Parathyroid adenoma (tissue), 2 donors: ENCODE results near the gene ZBTB4.

ENCODE experiments used
- H2AFZ ChIP-seq: fragments of 300-600 bp; sonication (generic); one replicate; pipeline ENCODE4 v1.7.0; 2017; ENCODE audit warnings: antibody characterized with exemption, mild to moderate bottlenecking
- H3K27ac ChIP-seq: fragments of 300-600 bp; sonication (generic); one replicate; pipeline ENCODE4 v1.7.0; 2017
- H3K27me3 ChIP-seq: fragments of 300-600 bp; sonication (generic); one replicate; pipeline ENCODE4 v1.7.0; 2017; ENCODE audit warnings: low read length; ENCODE audit not compliant: control insufficient read depth, insufficient read depth
- H3K36me3 ChIP-seq: fragments of 300-600 bp; sonication (generic); one replicate; pipeline ENCODE4 v1.7.0; 2017; ENCODE audit warnings: low read length; ENCODE audit not compliant: control insufficient read depth, insufficient read depth
- H3K4me1 ChIP-seq: fragments of 300-600 bp; sonication (generic); one replicate; pipeline ENCODE4 v1.7.0; 2017; ENCODE audit warnings: control low read depth
- H3K4me2 ChIP-seq: fragments of 300-600 bp; sonication (generic); one replicate; pipeline ENCODE4 v1.7.0; 2017; ENCODE audit warnings: low read length
- H3K4me3 ChIP-seq: fragments of 300-600 bp; sonication (generic); one replicate; pipeline ENCODE4 v1.7.0; 2017; ENCODE audit warnings: low read depth, low read length
- H3K79me2 ChIP-seq: fragments of 300-600 bp; sonication (generic); one replicate; pipeline ENCODE4 v1.7.0; 2017; ENCODE audit warnings: control low read depth
- H3K9ac ChIP-seq: fragments of 300-600 bp; sonication (generic); one replicate; pipeline ENCODE4 v1.7.0; 2017; ENCODE audit warnings: mild to moderate bottlenecking
- H3K9me3 ChIP-seq: fragments of 300-600 bp; sonication (generic); one replicate; pipeline ENCODE4 v1.7.0; 2017; ENCODE audit warnings: low read length; ENCODE audit not compliant: control insufficient read depth
- CTCF ChIP-seq: fragments of 300-600 bp; sonication (generic); IDR thresholded peaks from one replicate; pipeline ENCODE4 v1.7.0; 2017; ENCODE audit warnings: antibody characterized with exemption, mild to moderate bottlenecking
- donor health status: primary hyperparathyroidism.

The ZBTB4 gene

DNA sequence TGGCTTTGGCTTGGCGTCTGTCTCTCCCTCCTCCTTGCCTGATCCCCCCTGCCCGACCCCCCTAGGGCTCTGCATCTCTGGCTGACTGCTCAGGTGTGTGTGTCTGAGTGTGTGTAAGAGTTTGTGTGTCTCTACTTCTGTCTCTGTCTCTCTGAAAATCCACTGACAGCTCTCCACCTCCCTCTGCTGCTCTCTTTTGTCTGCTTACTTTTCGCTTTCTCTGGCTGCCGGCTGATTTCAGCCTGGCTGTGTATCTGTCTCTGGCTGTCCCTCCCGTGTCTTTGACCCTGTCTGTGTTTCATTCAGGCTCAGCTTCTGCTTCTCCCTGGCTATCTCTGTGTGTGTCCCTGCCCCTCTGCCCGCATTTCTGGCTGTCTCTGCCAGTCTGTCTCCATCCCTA is 63.1 kb downstream of the ZBTB4 start:
- no peak overlapping the region for H2AFZ ChIP-seq
- H3K4me2 ChIP-seq, result no peak overlapping the region
- H3K4me1 ChIP-seq, result no peaks in the 10 kb centered on the region
- H3K27ac ChIP-seq, result no peak overlapping the region
- H3K27me3 ChIP-seq, result no peaks in the 10 kb centered on the region
- H3K4me3 ChIP-seq, result no peak overlapping the region
- H3K9me3 ChIP-seq, result no peaks in the 10 kb centered on the region
- H3K36me3 ChIP-seq, result no peaks in the 10 kb centered on the region
- no peak for TF ChIP-seq CTCF
- no peaks in the 10 kb centered on the region for H3K79me2 ChIP-seq
- no peak overlapping the region for H3K9ac ChIP-seq

- no peak overlapping the region for H3K4me3 ChIP-seq
- no peaks in the 10 kb centered on the region for H3K36me3 ChIP-seq
- H3K9ac ChIP-seq, result no peak overlapping the region
- H3K27me3 ChIP-seq, result no peaks in the 10 kb centered on the region
- H3K79me2 ChIP-seq, result no peaks in the 10 kb centered on the region
- H3K9me3 ChIP-seq, result no peaks in the 10 kb centered on the region
- TF ChIP-seq CTCF, result no peak
- no peak overlapping the region for H3K4me2 ChIP-seq
- H3K4me1 ChIP-seq, result no peaks in the 10 kb centered on the region
- H3K27ac ChIP-seq, result no peak overlapping the region
- H2AFZ ChIP-seq, result no peak overlapping the region
Measured at GRCh38 chr17:7415784-7416183, 63.6 kb downstream of the ZBTB4 start.

DNA sequence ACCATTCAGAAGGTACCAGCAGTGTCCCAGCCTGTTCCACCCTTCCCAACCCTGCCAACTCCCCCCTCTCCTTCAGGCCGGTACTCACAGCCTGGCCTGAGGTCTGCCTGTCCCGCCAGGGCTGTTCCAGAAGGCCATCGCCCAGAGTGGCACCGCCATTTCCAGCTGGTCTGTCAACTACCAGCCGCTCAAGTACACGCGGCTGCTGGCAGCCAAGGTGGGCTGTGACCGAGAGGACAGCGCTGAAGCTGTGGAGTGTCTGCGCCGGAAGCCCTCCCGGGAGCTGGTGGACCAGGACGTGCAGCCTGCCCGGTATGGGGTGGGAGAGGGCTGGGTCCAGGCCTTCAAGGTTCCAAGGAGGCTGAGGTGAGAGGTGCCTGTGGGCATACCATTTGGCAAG is 64.6 kb downstream of the ZBTB4 start:
- Histone ChIP-seq H3K4me1 (no peaks in the 10 kb centered on the region), H3K27ac (no peak overlapping the region), H3K9me3 (no peaks in the 10 kb centered on the region), H3K9ac (no peak overlapping the region), H3K27me3 (no peaks in the 10 kb centered on the region), H2AFZ (no peak overlapping the region), H3K4me3 (no peak overlapping the region), H3K36me3 (no peaks in the 10 kb centered on the region), H3K4me2 (no peak overlapping the region), H3K79me2 (no peaks in the 10 kb centered on the region)
- no peak for TF ChIP-seq CTCF

DNA sequence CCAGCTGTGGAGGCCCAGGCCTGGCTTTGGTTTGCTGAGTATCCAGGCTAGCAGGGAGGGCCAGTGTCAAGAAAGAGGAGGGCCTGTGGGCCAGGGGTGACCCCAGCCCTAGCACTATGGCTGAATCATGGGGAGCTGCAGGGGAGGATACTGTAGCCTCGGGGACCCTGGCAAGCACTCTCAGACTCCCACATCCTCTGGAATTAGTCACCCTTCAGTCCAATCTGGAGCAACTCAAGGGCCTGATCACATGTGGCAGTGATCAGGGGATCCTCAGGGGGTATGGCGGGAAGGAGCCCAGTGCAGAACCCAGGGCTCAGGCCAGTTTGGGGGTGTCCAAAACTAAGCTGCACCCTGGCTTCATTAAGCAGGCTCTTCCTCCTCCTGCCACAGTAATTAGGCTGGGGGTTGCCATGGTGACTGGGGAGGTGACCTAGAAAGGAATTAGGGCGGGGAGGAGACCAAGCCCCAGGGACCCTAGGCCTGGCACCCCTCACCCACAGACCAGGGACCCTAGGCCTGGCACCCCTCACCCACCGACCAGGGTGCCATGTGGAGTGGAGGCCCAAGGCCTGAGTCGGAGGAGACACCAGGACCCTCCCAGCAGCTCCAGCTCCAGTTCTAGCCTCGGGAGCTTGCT is 66.0 kb downstream of the ZBTB4 start:
- Histone ChIP-seq H3K4me1 (no peaks in the 10 kb centered on the region), H3K4me3 (no peak overlapping the region), H3K9me3 (no peaks in the 10 kb centered on the region), H3K36me3 (no peaks in the 10 kb centered on the region), H3K9ac (no peak overlapping the region), H3K27me3 (no peaks in the 10 kb centered on the region), H2AFZ (no peak overlapping the region), H3K79me2 (no peaks in the 10 kb centered on the region), H3K4me2 (no peak overlapping the region), H3K27ac (no peak overlapping the region)
- TF ChIP-seq CTCF, result no peak

DNA sequence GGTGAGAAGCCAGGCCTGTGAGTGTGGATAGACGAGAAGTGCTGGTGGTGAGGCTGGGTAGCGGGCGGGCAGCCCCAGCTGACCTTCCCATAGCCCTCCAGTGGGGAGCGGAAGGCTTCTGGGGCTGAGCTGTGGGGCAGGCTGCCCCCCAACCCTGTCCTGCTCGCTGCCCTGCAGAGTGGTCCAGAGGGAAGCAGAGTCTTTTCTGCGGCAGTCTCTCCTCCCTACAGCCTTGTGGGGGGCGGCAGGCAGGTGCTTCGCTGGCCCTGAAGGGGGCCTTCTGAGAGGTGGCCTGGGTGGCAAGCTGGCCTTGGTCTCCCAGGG is 68.0 kb downstream of the ZBTB4 start:
- Histone ChIP-seq H3K36me3 (no peaks in the 10 kb centered on the region), H3K4me2 (no peak overlapping the region), H3K27ac (no peak overlapping the region), H3K9ac (no peak overlapping the region), H3K79me2 (no peaks in the 10 kb centered on the region), H3K9me3 (no peaks in the 10 kb centered on the region), H2AFZ (no peak overlapping the region), H3K27me3 (no peaks in the 10 kb centered on the region), H3K4me1 (no peaks in the 10 kb centered on the region), H3K4me3 (no peak overlapping the region)
- TF ChIP-seq CTCF, result no peak
